Epithelial cell of proximal tubule (primary cell): ENCODE measurements around the gene ALDH7A1. TPM values are rescaled to one million over a fixed set of nuclear protein-coding genes. Genes with fewer than 3 reads are reported as not detected.

ENCODE experiments used
- DNase-seq: peaks from one replicate; pipeline ENCODE4 v3.0.0-alpha.2; 2011; ENCODE audit warnings: low read depth
- H3K4me3 ChIP-seq: 2 replicates; pipeline ENCODE4 v1.5.1; 2011; ENCODE audit warnings: low read depth, mild to moderate bottlenecking, low read length
- total RNA-seq: library from RNA; depleted of rRNA; stranded (reverse); fragments of >200 nt; gene quantifications from 2 replicates; pipeline ENCODE4 v1.2.3, GENCODE V29; 2015
- TF ChIP-seq, protein P1 (sequence below): conservative IDR thresholded peaks from 2 replicates; pipeline ENCODE4 v1.5.1; 2012; ENCODE audit warnings: low read depth, mild to moderate bottlenecking, low read length

Gene ALDH7A1
- 25.4 and 28.2 TPM in 2 replicates for total RNA-seq

GRCh38 chr5:126594748-126595485 is at the start of gene ALDH7A1:
TSS of gene ALDH7A1 (minus strand) at chr5:126595219. CDS start at chr5:126595198, 21 bp downstream.
- DNase-seq, result peak; percentile 59
- peak within 1 kb of the TSS; percentile 71 for H3K4me3 ChIP-seq
- TF ChIP-seq, protein P1, sequence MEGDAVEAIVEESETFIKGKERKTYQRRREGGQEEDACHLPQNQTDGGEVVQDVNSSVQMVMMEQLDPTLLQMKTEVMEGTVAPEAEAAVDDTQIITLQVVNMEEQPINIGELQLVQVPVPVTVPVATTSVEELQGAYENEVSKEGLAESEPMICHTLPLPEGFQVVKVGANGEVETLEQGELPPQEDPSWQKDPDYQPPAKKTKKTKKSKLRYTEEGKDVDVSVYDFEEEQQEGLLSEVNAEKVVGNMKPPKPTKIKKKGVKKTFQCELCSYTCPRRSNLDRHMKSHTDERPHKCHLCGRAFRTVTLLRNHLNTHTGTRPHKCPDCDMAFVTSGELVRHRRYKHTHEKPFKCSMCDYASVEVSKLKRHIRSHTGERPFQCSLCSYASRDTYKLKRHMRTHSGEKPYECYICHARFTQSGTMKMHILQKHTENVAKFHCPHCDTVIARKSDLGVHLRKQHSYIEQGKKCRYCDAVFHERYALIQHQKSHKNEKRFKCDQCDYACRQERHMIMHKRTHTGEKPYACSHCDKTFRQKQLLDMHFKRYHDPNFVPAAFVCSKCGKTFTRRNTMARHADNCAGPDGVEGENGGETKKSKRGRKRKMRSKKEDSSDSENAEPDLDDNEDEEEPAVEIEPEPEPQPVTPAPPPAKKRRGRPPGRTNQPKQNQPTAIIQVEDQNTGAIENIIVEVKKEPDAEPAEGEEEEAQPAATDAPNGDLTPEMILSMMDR, result peak; percentile 57

DNA sequence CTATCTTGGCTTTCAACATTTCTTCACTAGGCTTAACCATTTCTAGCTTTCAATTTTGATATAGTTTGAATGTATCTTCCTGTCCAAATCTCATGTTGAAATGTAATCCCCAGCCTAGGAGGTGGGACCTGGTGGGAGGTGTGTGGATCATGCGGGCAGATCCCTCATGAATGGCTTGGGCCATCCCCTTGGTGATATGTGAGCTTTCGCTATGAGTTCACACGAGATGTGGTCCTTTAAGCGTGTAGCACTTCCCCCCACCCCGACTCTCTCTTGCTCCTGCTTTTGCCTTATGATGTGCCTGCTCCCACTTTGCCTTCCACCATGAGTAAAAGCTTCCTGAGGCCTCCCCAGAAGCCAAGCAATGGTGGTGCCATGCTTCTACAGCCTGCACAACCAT is 46.4 kb upstream of the ALDH7A1 start:
- no peak overlapping the region for H3K4me3 ChIP-seq
- DNase-seq, result no peak
- TF ChIP-seq, protein P1, result no peak

GRCh38 chr5:126640866-126641265 is 45.8 kb upstream of the ALDH7A1 start:
- TF ChIP-seq, protein P1, result no peak
- no peak overlapping the region for H3K4me3 ChIP-seq
- no peak for DNase-seq

DNA sequence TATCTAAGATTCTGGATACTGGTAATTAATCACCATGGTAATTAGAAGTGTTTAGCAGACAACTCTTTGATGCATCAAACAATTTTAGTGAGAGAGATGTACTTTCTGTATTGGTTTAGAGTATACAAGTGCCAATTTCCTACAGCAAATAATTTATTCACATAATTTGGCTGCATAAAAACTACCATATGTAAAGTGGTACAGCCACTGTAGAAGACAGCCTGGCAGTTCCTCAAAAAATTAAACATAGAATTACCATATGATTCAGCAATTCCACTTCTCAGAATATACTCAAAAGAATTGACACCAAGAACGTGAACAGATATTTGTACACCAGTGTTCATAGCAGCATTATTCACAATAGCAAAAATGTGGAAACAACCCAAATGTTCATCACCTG is 41.9 kb upstream of the ALDH7A1 start:
- no peak for DNase-seq
- H3K4me3 ChIP-seq, result no peak overlapping the region
- TF ChIP-seq, protein P1, result no peak

- H3K4me3 ChIP-seq, result no peak overlapping the region
- DNase-seq, result no peak
- TF ChIP-seq, protein P1, result no peak
Measured at GRCh38 chr5:126635585-126635984, 40.6 kb upstream of the ALDH7A1 start.

GRCh38 chr5:126633552-126633951 is 38.5 kb upstream of the ALDH7A1 start:
- TF ChIP-seq, protein P1, result no peak
- no peak for DNase-seq
- H3K4me3 ChIP-seq, result no peak overlapping the region

DNA sequence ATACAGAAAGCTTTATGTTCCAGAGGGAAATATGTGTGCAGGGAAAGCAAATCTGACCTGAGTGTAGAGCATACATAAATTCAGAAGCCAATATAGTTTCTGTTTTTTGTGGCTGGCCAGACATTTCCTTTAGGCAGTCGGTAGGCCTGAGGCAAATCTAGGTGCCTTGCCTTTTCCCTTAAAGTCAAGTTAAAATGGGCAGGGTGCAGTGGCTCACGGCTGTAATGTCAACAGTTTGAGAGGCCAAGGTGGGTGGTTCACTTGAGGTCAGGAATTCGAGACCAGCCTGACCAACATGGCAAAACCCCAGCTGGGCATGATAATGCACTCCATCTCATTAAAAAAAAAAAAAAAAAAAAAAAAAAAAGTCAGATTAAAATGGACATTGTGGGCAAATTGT is 36.9 kb upstream of the ALDH7A1 start:
- TF ChIP-seq, protein P1, result no peak
- DNase-seq, result no peak
- H3K4me3 ChIP-seq, result no peak overlapping the region
